Iris pigment epithelial cell (primary cell): Measurements from ENCODE around the gene MACROD1.
"Not testable (repeated sequence)": the region's sequence is repeated elsewhere in the genome, so short reads cannot be mapped to it uniquely, and the experiment has no call there.

Source experiments
- DNase-seq: peaks from one replicate; pipeline ENCODE4 v3.0.0-alpha.2; 2011; ENCODE audit warnings: low read depth

Gene MACROD1

DNA sequence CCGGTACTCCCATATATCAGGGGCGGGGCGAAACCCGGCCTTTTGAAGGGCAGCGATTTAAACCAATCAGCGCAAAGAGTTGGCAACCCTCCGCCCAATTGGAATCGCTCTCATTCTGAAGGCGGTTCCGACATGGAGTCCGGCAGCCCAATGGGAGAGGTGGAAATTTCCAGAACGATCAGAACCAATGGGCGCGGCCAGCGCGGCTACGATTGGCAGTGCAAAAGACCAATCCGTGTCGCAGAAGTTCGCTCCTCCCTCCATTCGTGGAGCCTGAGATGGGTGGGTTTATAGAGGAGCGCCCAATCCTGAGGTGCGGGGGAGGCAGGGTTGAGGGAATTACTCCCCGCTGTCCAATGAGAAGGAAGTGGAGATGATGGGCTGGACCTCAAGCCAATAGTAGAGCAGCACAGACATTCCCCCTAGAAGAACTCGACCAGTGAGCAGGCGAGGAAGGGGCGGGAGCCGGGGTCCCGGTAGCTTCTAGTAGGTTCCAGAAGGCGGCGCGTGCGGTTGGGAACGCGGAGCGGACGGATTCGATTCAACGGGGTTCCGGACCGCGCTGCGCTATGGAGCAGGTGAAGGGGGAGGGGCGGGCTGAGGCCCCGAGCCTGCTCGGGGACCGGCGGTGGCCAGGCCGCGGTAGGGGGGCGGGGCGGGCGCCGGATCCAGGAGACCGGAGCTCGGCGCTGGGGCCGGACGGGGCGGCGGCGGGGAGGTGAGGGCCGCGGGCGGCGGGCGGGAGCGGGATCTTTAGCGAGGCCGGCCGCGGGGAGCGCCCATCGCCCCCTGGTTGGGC, 20.0 kb upstream of the MACROD1 start, which contains the start of gene STIP1:
TSS of gene STIP1 (plus strand) at position 479 of the 799 bp plus-strand sequence. CDS start at position 570, 91 bp downstream.
- DNase-seq = peak; percentile 100

DNA sequence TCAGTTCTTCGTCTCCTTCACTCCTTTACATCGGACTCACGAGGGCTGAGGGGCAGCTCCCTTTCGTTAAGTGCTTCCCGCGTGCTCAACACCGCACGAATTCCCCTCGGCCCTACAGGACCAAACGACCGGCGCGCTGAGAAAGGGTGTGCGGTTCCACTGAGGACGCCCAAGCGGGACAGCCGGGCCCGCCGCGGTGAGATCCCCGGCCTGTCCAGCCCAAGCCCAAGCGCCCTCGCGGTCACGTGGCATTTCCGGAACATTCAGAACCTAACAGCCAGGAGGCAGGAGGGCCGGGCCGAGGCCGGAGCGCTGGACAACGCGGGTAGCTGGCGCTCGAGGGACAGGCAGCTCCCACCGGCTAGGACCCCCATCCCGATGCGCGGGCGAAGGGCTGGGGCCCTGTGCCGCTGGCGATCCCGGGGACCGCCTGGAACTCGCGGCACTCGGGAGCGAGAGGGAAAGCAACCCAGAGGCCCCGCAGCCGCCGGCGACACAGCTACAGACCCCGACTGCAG, 19.3 kb upstream of the MACROD1 start:
- DNase-seq = peak; percentile 86

DNA sequence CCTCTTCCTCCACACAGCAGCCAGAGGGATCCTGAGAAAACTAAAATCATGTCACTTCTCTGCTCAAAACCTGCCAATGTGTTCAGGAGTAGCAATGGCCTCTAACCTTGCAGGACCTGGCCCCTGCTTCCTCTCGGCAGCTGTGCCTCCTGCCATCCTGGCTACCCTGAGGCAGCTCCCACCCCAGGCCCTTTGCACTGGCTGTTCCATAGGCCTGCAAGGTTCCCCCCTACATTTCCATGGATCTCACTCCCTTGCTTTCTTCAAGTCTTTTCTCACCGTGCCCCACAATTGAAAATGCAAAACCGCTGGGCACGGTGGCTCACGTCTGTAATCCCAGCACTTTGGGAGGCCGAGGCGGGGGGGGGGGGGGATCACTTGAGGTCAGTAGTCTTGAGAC, 18.0 kb upstream of the MACROD1 start:
- no peak for DNase-seq

DNA sequence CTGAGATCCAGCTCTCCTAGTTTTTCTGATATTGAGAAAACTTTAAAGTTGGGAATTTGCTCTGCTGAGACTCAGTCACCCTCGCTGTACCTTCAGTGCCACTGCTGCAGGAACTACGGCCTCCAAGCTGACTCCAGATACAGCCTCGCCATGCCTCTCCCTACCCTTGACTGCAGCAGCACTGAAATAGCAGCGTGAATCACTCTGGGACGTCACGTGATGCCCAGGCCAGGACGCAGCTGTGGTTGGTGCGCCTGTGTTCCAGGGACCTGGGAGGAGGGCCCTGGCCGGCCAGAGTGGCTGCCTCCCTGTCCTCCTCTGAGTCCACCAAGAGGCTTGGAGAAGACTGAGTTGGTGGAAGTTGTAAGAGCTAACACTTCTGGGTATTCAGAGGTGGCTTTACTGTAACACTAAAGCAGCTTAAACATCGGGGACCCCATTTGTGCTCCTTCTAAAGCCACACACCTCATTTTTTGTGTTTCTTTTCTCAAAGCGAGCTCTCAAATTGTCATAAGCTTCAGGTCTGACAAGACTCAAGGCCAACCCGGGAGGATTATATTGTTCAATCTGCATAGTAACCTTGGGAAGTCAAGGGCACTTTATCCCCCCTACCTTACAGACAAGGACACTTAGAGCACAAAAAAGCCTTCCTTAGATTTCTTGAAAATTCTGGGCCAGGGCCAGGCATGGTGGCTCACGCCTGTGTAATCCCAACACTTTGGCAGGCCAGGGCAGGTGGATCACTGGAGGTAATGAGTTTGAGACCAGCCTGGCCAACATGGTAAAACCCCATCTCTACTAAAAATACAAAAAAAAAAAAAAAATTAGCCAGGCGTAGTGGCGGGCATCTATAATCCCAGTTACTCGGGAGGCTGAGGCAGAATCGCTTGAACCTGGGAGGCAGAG, 15.8 kb upstream of the MACROD1 start:
- peak; percentile 94 for DNase-seq

DNA sequence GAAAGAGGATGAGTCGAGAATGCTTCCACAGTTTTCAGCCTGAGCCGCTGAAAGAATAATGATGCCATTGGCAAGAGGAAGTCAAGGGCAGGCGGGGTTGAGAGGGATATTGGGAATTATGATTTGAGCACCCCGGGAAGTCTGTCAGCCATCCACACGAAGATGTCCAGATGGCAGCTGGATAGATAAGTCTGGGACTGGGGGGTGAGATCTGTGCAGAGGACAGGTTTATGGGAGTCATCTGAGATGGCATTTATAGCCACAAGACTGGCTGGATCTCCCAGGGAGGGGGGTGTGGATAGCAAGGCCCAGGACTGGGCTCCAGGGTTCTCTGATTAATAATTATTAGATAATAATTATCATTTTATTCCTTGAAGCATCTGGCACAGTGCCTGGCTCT, 15.0 kb upstream of the MACROD1 start:
- DNase-seq = no peak

DNA sequence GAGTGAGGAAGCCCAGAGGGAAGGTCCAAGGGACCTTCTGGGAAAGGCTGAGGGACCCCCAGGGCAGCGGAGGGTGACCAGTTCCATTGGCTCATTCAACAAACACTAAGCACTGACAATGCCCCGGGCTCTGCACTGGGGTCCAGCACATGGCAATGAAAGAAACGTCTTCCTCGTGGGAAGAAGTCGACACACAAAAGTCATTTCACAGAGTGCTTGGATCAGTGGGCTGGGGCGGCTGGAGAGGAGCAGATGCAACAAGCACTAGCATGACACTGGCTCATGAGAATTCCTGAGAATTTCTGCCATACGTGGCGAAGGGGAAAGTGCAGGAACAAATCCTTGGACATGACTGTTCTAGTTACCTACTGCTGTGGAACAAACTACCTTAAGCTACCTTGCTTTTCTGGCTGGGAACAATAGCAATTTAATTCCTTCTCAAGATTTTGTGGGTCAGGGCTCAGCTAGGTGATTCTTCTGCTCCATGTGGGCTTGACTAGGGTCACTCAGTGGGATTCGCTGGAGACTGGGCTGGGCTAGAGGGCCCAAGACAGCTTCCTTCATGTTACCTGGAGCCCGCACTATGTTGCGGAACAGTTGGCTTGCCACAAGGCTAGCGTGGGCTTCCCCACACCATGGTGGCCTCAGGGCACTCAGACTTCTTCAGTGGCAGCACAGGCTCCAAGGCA, 13.2 kb upstream of the MACROD1 start:
- DNase-seq = no peak

DNA sequence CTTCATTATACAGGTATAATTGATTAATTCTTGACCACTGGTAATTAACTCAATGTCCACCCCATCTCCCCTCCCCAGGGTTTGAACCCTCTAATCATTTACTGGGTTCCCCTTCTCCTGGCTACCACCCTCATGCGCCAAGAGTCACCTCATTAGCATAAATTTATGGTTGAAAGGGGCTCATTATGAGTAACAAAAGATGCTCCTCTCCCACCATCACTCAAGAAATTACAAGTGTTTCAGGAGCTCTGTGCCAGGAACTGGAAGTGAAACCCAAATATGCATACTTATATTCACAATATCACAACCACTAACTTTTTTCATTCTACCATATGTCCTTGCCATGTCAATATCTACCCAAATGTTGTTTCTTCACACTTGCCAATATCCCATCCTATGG, 12.3 kb upstream of the MACROD1 start:
- no peak for DNase-seq

DNA sequence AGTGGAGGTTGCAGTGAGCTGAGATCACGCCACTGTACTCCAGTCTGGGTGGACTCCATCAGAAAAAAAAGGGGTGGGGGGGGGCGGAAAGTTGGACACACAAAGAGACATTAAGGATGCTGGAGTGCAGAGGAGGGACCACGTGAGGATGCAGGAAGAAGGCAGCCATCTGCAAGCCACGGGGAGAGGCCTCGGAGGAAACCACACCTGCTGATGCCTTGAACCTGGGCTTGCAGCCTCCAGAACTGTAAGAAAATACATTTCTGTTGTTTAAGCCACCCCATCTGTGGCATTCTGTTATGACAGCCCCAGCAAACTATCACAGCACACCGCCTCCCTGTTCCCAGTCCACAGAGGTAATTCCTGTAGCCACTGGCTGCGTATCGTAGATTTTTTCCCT, 10.8 kb upstream of the MACROD1 start:
- no peak for DNase-seq

DNA sequence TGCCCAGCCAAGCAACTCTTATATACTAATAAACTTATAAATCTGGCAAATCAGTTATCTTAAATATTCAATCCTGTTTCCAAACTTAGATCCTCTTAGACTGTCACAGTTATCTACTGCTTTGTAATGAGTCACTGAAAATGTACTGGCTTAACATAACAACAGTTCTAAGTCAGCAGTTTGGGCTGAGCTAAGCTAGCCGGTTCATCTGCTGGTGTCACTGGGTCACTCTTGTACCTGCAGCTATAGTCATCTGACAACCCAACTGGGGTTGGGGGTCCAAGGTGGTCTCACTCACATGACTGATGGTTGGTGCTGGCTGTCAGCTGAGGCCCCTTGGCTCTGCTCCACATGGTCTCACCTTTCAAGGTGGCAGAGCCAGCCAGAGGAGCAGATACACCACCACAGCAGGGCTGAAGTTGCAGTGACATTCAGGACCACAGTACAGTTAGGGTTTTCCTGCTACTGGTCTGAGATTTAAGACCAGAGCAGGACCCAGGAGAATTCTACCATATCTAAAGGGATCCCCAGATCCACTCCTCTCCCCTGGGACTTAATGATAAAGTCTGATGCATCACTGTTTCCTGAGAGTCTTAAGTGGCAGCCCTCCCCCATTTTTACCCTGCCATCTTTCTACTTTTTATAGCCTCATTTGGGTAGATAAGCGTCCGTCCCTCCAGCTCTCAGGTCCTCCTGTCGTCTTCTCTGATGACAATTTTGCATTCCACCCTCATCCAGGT, 7.9 kb upstream of the MACROD1 start:
- peak; percentile 44 for DNase-seq

DNA sequence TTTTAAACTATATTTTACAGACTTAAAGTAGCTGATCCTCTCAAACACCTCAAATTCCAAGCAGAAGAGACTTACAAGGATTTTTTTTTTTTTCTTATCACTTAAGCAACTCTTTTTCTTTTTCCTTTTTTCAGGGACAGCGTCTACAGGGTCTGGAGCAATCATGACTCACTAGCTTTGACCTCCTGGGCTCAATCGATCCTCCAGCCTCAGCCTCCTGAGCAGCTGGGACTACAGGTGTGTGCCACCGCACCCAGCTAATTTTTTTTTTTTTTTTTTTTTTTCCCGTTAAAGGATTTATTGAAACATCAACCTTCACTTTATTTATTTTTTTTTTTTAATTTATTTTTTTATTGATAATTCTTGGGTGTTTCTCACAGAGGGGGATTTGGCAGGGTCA, 4.5 kb upstream of the MACROD1 start:
- DNase-seq = no peak

DNA sequence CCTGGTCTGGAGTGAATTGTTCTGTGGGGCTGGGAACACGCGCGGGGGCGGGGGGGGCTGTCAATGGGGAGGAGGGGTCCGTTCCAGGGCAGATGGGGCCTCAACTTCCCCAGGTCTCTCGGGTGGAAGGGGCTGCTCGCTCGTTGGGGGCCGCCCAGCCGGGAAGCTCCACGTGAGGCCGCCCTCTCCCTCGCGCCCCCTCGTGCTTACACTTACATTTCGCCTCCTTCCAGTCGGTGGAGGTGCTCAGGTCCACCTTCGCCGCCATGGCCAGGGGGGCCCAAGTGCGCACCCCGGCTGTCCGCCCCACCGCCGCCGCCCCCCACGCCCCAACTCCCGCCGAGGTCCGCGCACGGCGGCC, 452 bp downstream of the MACROD1 start:
- DNase-seq = no peak

DNA sequence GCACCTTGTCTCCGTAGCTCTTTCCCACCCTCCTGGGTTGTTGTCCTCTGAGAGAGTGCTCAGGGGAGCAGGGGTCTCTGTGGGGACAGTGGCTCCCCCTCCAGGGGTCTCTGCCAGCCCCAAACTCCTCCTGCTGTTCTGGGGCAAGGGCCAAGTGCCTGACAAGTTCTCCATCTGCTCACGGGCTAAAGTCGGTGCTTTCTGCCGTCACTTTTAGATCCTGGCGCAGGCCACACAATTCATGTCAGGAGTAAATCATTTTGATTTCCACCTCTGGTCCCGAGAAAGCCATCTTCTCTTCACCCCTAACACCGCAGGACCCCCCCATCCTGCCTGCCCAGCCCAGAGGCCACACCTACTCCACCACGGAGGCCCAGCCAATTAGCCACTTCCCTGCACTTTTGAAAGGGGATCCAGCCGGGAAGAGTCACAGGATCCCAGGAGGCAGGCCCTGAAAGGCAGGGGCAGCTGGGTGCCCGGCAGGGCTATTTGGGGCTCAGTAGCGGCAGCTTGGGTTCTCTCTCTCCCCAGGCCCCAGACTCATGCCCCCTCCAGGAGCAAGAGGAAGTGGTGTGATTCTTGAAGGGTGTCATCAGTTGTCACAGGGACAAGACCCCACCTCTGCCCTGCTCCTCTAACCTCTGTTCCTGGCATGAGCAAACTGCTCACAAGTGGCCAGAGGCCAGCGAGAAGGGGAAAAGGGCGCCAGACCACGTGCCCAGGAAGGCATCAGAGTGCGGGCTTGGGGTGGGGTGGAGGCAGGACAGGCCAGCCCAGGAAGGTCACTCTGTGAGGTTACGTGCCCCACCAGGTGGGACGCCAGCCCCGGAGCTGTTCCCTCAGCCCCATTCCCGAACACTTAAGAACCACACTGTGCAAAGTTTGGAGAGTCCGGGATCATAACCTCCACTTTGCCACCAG, 1.3 kb downstream of the MACROD1 start:
- DNase-seq = no peak

DNA sequence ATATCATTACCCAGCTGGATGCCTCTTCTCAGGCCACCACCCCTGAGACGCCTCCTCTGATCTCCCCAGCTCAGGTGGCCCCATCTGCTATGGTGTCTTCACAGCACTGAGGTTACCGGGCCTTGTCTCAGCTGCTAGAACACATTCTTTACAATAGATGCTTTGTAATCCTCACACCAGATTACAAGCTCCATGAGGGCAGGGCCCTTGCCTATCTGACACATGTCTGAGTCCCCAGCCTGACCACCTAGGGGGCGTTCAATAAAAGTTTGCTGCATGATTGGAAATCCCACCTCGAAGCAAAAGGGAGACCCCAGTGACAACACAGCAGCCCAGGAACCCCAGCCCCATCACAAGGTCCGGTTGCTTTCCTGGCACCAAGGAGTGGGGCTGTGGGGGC, 2.0 kb downstream of the MACROD1 start:
- no peak for DNase-seq

DNA sequence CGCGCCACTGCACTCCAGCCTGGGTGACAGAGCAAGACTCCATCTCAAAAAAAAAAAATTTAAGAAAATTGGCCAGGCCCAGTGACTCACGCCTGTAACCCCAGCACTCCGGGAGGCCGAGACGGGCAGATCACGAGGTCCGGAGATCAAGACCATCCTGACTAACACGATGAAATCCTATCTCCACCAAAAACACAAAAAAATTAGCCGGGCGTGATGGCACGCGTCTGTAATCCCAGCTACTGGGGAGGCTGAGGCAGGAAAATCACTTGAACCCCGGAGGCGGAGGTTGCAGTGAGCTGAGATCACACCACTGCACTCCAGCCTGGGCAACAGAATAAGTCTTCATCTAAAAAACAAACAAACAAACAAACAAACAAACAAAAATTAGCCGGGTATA, 3.1 kb downstream of the MACROD1 start:
- DNase-seq = not testable (repeated sequence)

DNA sequence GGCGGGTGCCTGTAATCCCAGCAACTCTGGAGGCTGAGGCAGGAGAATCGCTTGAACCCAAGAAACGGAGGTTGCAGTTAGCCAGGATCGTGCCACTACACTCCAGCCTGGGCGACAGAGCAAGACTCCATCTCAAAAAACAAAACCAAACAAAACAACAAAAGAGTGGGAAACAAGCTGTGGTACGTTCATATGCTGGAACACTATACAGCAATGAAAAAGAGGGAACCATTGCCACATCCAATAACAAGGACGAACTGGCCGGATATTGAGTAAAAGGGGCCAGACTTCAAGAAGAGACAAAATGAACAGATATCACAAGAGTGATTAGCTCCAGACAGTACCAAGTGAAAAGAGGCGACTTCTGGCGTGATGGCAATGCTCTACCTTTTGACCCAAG, 4.9 kb downstream of the MACROD1 start:
- DNase-seq = no peak

DNA sequence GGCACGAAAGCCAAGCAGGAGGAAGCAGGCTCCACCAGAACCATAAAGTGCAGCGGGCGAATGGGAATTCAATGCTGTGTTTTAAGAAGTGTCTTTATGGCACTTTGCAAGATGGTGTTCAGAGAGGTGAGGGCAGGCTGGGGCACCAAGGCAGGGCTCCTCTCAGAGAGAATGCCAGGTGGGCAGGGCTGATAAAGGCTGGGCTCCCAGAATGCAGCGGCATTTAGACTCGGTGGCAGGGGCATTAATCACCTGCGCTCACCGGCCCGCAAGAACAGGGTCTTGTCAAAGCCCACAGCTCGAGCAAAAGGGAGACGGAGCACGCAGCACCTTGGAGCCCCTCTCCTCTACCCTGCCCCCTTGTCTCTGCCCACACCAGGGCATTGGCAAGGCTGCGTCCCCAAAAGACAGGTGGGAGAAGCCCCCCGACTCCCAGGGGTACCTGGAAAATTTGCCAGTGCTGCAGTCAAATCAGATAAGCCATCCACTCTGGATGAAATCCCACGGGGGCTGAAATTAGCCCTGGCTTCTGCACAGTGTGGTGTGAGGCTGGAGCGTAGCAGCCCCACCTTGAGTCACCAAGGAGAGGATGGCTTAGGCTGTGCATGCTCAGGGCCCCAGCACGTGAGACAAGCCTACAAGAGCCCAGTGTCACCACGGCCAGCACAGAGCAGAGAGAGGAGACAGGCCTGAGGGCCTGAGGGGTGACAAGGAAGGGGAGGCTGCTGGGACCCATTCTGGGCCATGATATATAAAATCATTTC, 8.1 kb downstream of the MACROD1 start:
- no peak for DNase-seq

DNA sequence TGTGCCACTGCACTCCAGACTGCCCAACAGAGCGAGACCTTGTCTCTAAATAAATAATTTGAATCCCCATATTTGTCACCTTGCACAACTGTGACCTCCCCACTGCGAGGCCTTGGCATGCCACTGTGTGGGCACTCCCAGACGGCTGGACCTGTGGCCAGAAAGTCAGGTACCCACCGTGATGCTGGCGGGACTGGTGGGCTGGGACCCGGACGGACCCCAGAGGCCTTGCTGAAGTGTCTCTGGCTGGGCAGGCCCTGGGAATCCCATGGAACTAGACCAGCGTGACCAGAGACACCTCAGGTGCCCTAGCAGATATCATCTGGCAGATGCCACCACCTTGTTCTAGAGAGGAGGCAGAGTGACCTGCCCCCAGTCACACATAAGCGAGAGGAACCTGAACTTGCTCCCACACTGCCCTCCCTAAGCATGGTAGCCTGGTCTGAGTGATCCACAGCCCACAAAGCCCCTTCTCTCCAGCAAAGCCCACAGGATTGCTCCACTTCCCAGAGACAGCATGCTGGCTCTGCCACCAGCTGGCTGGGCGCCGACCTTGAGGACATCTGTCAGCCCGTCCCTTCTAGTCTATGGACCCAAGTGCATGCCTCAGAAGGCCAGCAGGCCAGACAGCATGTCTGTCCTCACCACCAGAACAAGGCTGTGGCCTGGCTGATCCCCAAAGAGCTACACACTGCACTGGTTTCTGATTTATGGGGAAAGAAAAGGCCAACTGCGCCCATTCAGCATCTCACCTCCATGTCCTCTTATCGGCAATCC, 9.5 kb downstream of the MACROD1 start:
- no peak for DNase-seq

DNA sequence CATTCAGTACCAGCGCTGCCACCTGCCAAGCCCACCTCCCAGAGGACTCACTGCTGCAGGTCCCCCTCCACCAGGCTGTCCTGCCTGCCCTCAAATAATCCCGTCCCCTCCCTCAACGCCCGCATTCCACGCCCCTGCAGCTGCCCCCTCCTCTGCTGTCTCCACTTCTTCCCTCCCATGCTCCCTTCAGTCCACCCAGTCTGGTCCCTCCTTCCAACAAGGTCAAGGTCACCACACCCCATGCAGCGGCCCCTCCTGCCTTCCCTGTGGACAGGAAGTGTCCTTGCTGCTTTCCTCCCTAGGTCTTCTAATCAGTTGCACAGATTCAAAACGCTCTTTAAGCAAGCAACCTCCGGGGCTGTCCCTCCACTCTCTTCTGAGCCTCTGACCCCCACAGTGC, 12.1 kb downstream of the MACROD1 start:
- no peak for DNase-seq
